Lung (tissue), 12 donors: ENCODE data around the gene PPTC7. TPM values are rescaled to one million over a fixed set of nuclear protein-coding genes. Genes with fewer than 3 reads are reported as not detected.

ENCODE experiments used
- ATAC-seq: fragments of 200-7000 bp; cut with Tn5 transposase; one replicate; pipeline ENCODE4 v1.9.1; 2020; ENCODE audit warnings: moderate number of reproducible peaks; ENCODE audit not compliant: insufficient read depth, low FRiP score
- DNase-seq, 3 donors: peaks; one replicate each; pipeline ENCODE4 v3.0.0-alpha.2; 2013 to 2017
- H3K27ac ChIP-seq, 2 donors: one replicate each; pipeline ENCODE4 v1.5.1; 2013; ENCODE audit warnings: mild to moderate bottlenecking in 2 of 2, moderate library complexity in 2 of 2, control low read depth in 1 of 2, inconsistent platforms in 1 of 2, low read depth in 1 of 2, low read length in 1 of 2
- H3K27me3 ChIP-seq, 3 donors: one replicate each; pipeline ENCODE4 v1.5.1; 2013; ENCODE audit warnings: low read length in 2 of 3; ENCODE audit not compliant: control insufficient read depth in 3 of 3, insufficient read depth in 3 of 3
- H3K36me3 ChIP-seq, 4 donors: one replicate each; pipeline ENCODE4 v1.5.1; 2013; ENCODE audit warnings: low read length in 4 of 4, mild to moderate bottlenecking in 1 of 4, moderate library complexity in 1 of 4; ENCODE audit not compliant: control insufficient read depth in 4 of 4, insufficient read depth in 4 of 4
- H3K4me1 ChIP-seq, 5 donors: one replicate each; pipeline ENCODE4 v1.5.1; 2013; ENCODE audit warnings: low read length in 5 of 5, mild to moderate bottlenecking in 2 of 5, moderate library complexity in 1 of 5; ENCODE audit not compliant: control insufficient read depth in 5 of 5, insufficient read depth in 5 of 5
- H3K4me3 ChIP-seq: one replicate; pipeline ENCODE4 v1.5.1; 2013; ENCODE audit warnings: mild to moderate bottlenecking, control low read depth, moderate library complexity
- H3K9ac ChIP-seq, 2 donors: one replicate each; pipeline ENCODE4 v1.5.1; 2013; ENCODE audit warnings: low read length in 2 of 2, control low read depth in 1 of 2; ENCODE audit not compliant: insufficient read depth in 1 of 2
- H3K9me3 ChIP-seq, 4 donors: one replicate each; pipeline ENCODE4 v1.5.1; 2013; ENCODE audit warnings: low read length in 3 of 4, mild to moderate bottlenecking in 1 of 4, moderate library complexity in 1 of 4; ENCODE audit not compliant: control insufficient read depth in 4 of 4, insufficient read depth in 3 of 4
- CTCF ChIP-seq: IDR thresholded peaks from 2 replicates; pipeline ENCODE4 v1.5.1; 2012; ENCODE audit warnings: mild to moderate bottlenecking; ENCODE audit errors: control extremely low read depth, extremely low read depth
- WGBS, 2 donors: extraction: QIAGEN DNeasy Blood & Tissue Kit; methylation state at CpG; one replicate each; pipeline ENCODE4 v1.1.7; 2013; 5-methylcytosine and 5-hydroxymethylcytosine counted together
- polyA plus RNA-seq, 2 donors: library from polyadenylated mRNA; stranded (reverse); fragments of 200-250 nt; gene quantifications; one replicate each; pipeline ENCODE4 v1.2.1, GENCODE V29; 2013
- total RNA-seq, 2 donors: library from RNA; depleted of rRNA in 1 of 2; stranded (reverse); fragments of >200 nt in 1 of 2; gene quantifications; one replicate each; pipeline ENCODE4 v1.2.1, GENCODE V29; 2014 to 2021
- donor health status: control.
- donor health status: control.
- donor health status: Bipolar disorder and iron deficiency.
- donor health status: healthy.
- donor health status: DM: yes; HTN: yes; CAD: no.

PPTC7 gene
- total and polyA plus RNA-seq, 4 donors = 7.1 to 23.4 (median 19.3) TPM

GRCh38 chr12:110592078-110592477, 9.0 kb upstream of the PPTC7 start:
- Histone ChIP-seq H3K27ac (no peak overlapping the region), H3K27me3 (no peaks in the 10 kb centered on the region), H3K4me1 (peaks cover 0 to 1% (median 0%) of the 10 kb centered on the region in 5 donors), H3K36me3 (no peaks in the 10 kb centered on the region), H3K4me3 (no peak overlapping the region), H3K9ac (no peak overlapping the region), H3K9me3 (no peaks in the 10 kb centered on the region)
- 83 to 92% methylated on average over 5 of the region's 5 CpGs for WGBS, 2 donors
- DNase-seq = no peak
- TF ChIP-seq CTCF = no peak
- ATAC-seq = no peak

GRCh38 chr12:110591451-110592051, 8.4 kb upstream of the PPTC7 start:
- Histone ChIP-seq H3K4me3 (no peak overlapping the region), H3K27ac (peak overlapping the region in 1 of 2 donors; percentile 89), H3K4me1 (peaks cover 0 to 1% (median 0%) of the 10 kb centered on the region in 5 donors), H3K9ac (no peak overlapping the region), H3K27me3 (no peaks in the 10 kb centered on the region), H3K9me3 (no peaks in the 10 kb centered on the region), H3K36me3 (no peaks in the 10 kb centered on the region)
- ATAC-seq (peak; percentile 42), DNase-seq (peak in 1 of 3 donors; percentile 44)
- no peak for TF ChIP-seq CTCF
- WGBS, 2 donors = 61 to 75% methylated on average over 7 of the region's 7 CpGs

DNA sequence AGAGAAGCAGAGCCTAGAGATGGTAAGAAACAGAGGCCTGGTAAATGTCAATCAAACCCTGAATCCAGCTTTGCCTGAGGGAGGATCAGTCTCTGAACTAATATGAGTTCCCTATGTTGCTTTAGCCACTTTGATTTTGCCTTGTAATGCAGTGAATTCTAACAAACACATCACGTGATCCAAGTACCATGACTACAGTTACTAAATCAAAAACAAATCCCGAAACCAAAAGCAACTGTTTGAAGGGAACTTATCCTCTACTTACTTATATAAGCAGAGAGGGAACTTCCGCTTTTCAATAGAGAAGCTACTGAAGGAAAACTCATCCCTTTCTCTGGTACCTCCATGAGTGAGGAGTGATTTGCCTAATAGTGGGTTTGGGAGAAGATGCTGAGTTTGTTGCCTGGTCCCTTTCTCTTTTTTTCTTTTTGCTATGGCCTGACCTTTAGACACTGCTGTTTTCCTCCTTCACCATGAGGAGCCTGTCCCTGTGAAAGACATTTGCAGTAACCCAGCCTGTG, 7.7 kb upstream of the PPTC7 start:
- H3K36me3 ChIP-seq = no peaks in the 10 kb centered on the region
- no peaks in the 10 kb centered on the region for H3K27me3 ChIP-seq
- H3K4me3 ChIP-seq = no peak overlapping the region
- no peak for TF ChIP-seq CTCF
- ATAC-seq (peak; percentile 67), DNase-seq (peak in 2 of 3 donors; percentile 59)
- WGBS, 2 donors = 19 to 28% methylated on average over 3 of the region's 3 CpGs
- H3K27ac ChIP-seq = peak overlapping the region in 1 of 2 donors; percentile 91
- peaks cover 0 to 3% (median 0%) of the 10 kb centered on the region in 5 donors for H3K4me1 ChIP-seq
- no peak overlapping the region for H3K9ac ChIP-seq
- H3K9me3 ChIP-seq = no peaks in the 10 kb centered on the region
